ENCODE measurements around the gene OVCA2.

Gene OVCA2

GRCh38 chr17:2090210-2090641 is 48.4 kb downstream of the OVCA2 start:
- DNase-seq, result no peak

DNA sequence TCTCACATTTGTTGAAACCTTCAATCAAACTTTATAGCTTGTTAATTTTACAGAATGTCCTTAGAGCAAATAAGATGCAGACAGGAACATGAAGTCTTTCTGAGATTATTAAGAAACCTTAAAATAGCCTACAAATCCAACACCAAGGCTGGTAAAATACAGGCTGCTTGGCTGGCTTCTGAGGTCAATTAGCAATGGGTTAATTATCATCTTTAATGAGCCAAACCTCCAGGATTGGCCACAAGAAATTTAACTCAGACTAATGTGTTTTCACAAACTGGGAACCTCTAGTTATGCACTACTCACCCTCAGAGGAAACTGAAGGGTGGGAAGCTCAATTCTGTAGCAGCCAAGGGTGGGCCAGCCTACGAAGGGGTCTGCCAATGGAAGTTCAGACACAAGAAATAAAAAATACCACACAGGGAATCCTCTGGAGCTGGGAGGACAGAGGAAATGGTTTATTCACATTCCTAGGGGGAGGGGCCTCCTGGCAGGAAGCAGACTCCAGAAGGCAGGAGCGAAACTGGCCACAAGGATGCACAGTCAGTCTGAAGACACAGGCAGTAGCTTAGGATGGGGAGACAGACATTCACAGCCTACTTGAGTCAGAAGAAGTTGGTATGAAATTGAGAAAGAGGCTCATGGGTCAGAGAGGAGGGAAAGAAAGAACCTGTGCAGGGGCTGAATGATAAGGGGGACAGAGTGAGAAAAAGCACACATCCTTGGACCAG is 49.1 kb downstream of the OVCA2 start:
- peak; percentile 77 for DNase-seq
- in situ Hi-C loops (cut with HindIII; ENCODE audit: low pct_ligation_motif_present, low pct_unique_long_range_greater_than_20kb, low sequenced_read_pairs), result no loop called here

More at GRCh38 chr17:2090210-2090641, 48.4 kb downstream of the OVCA2 start:
- in situ Hi-C loops (cut with HindIII; ENCODE audit: low pct_ligation_motif_present, low pct_unique_long_range_greater_than_20kb, low sequenced_read_pairs), result no loop called here

DNA sequence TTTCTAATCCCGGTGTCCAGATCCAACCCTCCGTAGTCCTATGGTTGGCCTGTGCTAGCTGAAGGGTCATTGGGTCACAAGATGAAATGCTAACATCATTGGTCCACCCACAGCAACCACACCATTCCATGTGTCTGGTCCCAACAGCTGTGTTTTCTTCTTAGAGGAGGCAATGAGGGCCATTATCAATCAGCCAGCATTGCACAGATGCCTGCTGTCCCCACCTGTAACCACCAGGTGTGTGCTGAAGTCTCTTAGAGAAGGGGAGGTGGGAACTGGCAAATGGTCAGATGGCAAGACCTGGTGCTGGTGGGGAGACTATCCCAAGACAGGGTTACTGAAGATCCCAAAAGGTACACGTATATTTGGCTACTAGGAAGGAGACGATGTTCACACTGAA is 50.4 kb downstream of the OVCA2 start:
- no peak for DNase-seq
- in situ Hi-C loops (cut with HindIII; ENCODE audit: low pct_ligation_motif_present, low pct_unique_long_range_greater_than_20kb, low sequenced_read_pairs), result no loop called here
